T-helper 1 cell treated with Interleukin-12 subunit alpha and Interleukin-12 subunit beta and Interleukin-4 antibody, amounts not matched to agents 30 ng/mL and 1 ng/mL, for 36 hours (primary cell): ENCODE data around the gene EEFSEC. TPM values are rescaled to one million over a fixed set of nuclear protein-coding genes. Genes with fewer than 3 reads are reported as not detected.

Experiments used
- intact Hi-C: fragments of 100-400 bp; cut with micrococcal nuclease; formaldehyde crosslinking; loops from one replicate; pipeline ENCODE4 v1.15.1; 2024
- total RNA-seq: library from RNA; stranded (reverse); gene quantifications from 2 replicates; pipeline ENCODE4 v1.2.3, GENCODE V29; 2022

Gene EEFSEC
- total RNA-seq, 1 donor from 2014 or later, result 15.9 TPM

GRCh38 chr3:128269006-128269775, 115.9 kb downstream of the EEFSEC start:
- intact Hi-C loops, result no loop called here

GRCh38 chr3:128269796-128270195, 116.5 kb downstream of the EEFSEC start:
- intact Hi-C loops, result no loop called here

GRCh38 chr3:128270559-128271492, 117.5 kb downstream of the EEFSEC start:
- intact Hi-C loops, result no loop called here

- intact Hi-C loops, result no loop called here
These were observed 118.5 kb downstream of the EEFSEC start for GRCh38 chr3:128271536-128272332.

- intact Hi-C loops, result no loop called here
These were observed 120.0 kb downstream of the EEFSEC start for GRCh38 chr3:128273109-128273840.

GRCh38 chr3:128273841-128274573, 120.7 kb downstream of the EEFSEC start:
- intact Hi-C loops, result no loop called here

GRCh38 chr3:128274837-128275236, 121.6 kb downstream of the EEFSEC start:
- intact Hi-C loops, result no loop called here

GRCh38 chr3:128275316-128276145, 122.2 kb downstream of the EEFSEC start:
- intact Hi-C loops, result no loop called here

GRCh38 chr3:128276146-128276435, 122.8 kb downstream of the EEFSEC start:
- intact Hi-C loops, result no loop called here

GRCh38 chr3:128276577-128277183, 123.4 kb downstream of the EEFSEC start:
- intact Hi-C loops, result no loop called here

- intact Hi-C loops, result no loop called here
These were observed 124.2 kb downstream of the EEFSEC start for GRCh38 chr3:128277378-128278069.

- intact Hi-C loops, result no loop called here
These were observed 124.8 kb downstream of the EEFSEC start for GRCh38 chr3:128278130-128278529.

- intact Hi-C loops, result no loop called here
These were observed 125.7 kb downstream of the EEFSEC start for GRCh38 chr3:128278761-128279600.

- intact Hi-C loops, result no loop called here
These were observed 126.3 kb downstream of the EEFSEC start for GRCh38 chr3:128279601-128279880.

- intact Hi-C loops, result no loop called here
These were observed 127.3 kb downstream of the EEFSEC start for GRCh38 chr3:128280481-128281052.

- intact Hi-C loops, result no loop called here
These were observed 127.8 kb downstream of the EEFSEC start for GRCh38 chr3:128281056-128281455.
